Cardiac fibroblast (primary cell): ENCODE results near the gene XPO6.

Source experiments
- DNase-seq, 2 donors: peaks; one replicate each; pipeline versions ENCODE4 v3.0.0 to v3.0.0-alpha.2; 2010; ENCODE audit warnings: low read depth in 2 of 2
- H3K4me3 ChIP-seq, 2 donors: replicated peaks in 1 of 2; 1 replicate in 1 of 2; 2 replicates in 1 of 2; pipeline ENCODE4 v1.5.1; 2011; ENCODE audit warnings: low read depth in 2 of 2, low read length in 2 of 2, mild to moderate bottlenecking in 2 of 2, moderate library complexity in 1 of 2
- CTCF ChIP-seq: IDR thresholded peaks from one replicate; pipeline ENCODE4 v1.5.1; 2011; ENCODE audit warnings: low read depth, mild to moderate bottlenecking, low read length, inconsistent platforms

XPO6 gene

GRCh38 chr16:28211758-28212531, at the start of gene XPO6:
Gene XPO6 (minus strand): TSS chr16:28211965. CDS start chr16:28211368, 597 bp downstream.
- no peak for TF ChIP-seq CTCF
- peak within 1 kb of the TSS; percentile 84 to 87 for H3K4me3 ChIP-seq
- peak; percentile 96 to 97 for DNase-seq

GRCh38 chr16:28260193-28260592, 48.4 kb upstream of the XPO6 start:
- no peak for TF ChIP-seq CTCF
- no peak overlapping the region for H3K4me3 ChIP-seq
- no peak for DNase-seq

GRCh38 chr16:28259781-28260150, 48.0 kb upstream of the XPO6 start:
- H3K4me3 ChIP-seq = no peak overlapping the region
- TF ChIP-seq CTCF = no peak
- DNase-seq = no peak

GRCh38 chr16:28259091-28259780, 47.5 kb upstream of the XPO6 start:
- H3K4me3 ChIP-seq = no peak overlapping the region
- no peak for TF ChIP-seq CTCF
- DNase-seq = no peak

GRCh38 chr16:28258567-28258966, 46.8 kb upstream of the XPO6 start:
- DNase-seq = peak; percentile 8 to 26

GRCh38 chr16:28257256-28257655, 45.5 kb upstream of the XPO6 start:
- DNase-seq = no peak
- no peak for TF ChIP-seq CTCF
- no peak overlapping the region for H3K4me3 ChIP-seq

More at GRCh38 chr16:28258567-28258966, 46.8 kb upstream of the XPO6 start:
- H3K4me3 ChIP-seq = no peak overlapping the region
- no peak for TF ChIP-seq CTCF
